OCI-LY1 (cell line): ENCODE measurements around the gene ZEB1.

ENCODE experiments used
- EZH2 ChIP-seq: fragments of 200-600 bp; sonication (generic), shearing (Covaris generic); IDR thresholded peaks from 2 replicates; pipeline ENCODE4 v1.8.0; 2017; ENCODE audit warnings: borderline replicate concordance, mixed run types, mild to moderate bottlenecking, antibody characterized with exemption, low read length, moderate library complexity, mixed read lengths
- TF ChIP-seq, protein P1 (sequence below): fragments of 200-600 bp; sonication (generic), shearing (Covaris generic); IDR thresholded peaks from 2 replicates; pipeline ENCODE4 v1.5.1; 2017; ENCODE audit warnings: mild to moderate bottlenecking, antibody characterized with exemption, low read length, moderate library complexity, mixed read lengths

DNA sequence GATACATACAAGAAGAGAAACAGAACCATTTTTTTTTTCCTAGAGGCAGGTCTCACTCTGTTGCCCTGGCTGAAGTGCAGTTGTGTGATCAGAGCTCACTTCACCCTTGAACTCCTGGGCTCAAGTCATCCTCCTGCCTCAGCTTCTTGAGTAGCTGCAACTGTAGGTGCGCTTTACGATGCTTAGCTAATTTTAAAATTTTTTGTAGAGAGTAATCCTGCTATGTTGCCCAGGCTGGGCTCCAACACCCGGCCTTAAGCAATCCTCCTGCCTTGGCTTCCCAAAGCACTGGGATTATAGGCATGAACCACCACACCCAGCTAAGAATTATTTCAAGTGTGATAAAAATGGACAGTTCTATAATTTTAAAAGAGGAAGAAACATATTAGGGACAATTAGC lies 5.6 kb upstream of the ZEB1 start:
- TF ChIP-seq, protein P1, sequence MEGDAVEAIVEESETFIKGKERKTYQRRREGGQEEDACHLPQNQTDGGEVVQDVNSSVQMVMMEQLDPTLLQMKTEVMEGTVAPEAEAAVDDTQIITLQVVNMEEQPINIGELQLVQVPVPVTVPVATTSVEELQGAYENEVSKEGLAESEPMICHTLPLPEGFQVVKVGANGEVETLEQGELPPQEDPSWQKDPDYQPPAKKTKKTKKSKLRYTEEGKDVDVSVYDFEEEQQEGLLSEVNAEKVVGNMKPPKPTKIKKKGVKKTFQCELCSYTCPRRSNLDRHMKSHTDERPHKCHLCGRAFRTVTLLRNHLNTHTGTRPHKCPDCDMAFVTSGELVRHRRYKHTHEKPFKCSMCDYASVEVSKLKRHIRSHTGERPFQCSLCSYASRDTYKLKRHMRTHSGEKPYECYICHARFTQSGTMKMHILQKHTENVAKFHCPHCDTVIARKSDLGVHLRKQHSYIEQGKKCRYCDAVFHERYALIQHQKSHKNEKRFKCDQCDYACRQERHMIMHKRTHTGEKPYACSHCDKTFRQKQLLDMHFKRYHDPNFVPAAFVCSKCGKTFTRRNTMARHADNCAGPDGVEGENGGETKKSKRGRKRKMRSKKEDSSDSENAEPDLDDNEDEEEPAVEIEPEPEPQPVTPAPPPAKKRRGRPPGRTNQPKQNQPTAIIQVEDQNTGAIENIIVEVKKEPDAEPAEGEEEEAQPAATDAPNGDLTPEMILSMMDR, result no peak
- no peak for TF ChIP-seq EZH2
